Stimulated activated naive B cell treated with anti-CD40 and anti-IgM and Interleukin-4, amounts not matched to agents 10 μg/mL and 1 μg/mL and 100 μg/mL, for 72 hours (primary cell): ENCODE data around the gene AANAT.
A peak's percentile ranks its signal among the peaks of the same experiment; 100 is the strongest.

ENCODE experiments used
- ATAC-seq, 2 donors: fragments of 150-1000 bp; cut with Tn5 transposase; replicated peaks; 2 replicates each; pipeline ENCODE4 v1.10.0; 2021; ENCODE audit warnings: moderate library complexity in 1 of 2
- DNase-seq: peaks from one replicate; pipeline ENCODE4 v3.0.0; 2021
- H3K27ac Mint-ChIP-seq: one replicate; pipeline ENCODE4 v1.8.0; 2022; ENCODE audit warnings: mild to moderate bottlenecking, mixed read lengths
- H3K27me3 Mint-ChIP-seq, 2 donors: one replicate each; pipeline ENCODE4 v1.8.0; 2022; ENCODE audit warnings: mixed read lengths in 2 of 2
- H3K36me3 Mint-ChIP-seq, 2 donors: one replicate each; pipeline ENCODE4 v1.8.0; 2022; ENCODE audit warnings: mixed read lengths in 2 of 2, mild to moderate bottlenecking in 1 of 2
- H3K4me1 Mint-ChIP-seq, 2 donors: one replicate each; pipeline ENCODE4 v1.8.0; 2022; ENCODE audit warnings: mixed read lengths in 2 of 2, mild to moderate bottlenecking in 1 of 2
- H3K4me3 Mint-ChIP-seq, 2 donors: one replicate each; pipeline ENCODE4 v1.8.0; 2022; ENCODE audit warnings: mild to moderate bottlenecking in 2 of 2, mixed read lengths in 2 of 2, moderate library complexity in 1 of 2
- H3K9me3 Mint-ChIP-seq, 2 donors: one replicate each; pipeline ENCODE4 v1.8.0; 2022; ENCODE audit warnings: mixed read lengths in 2 of 2, mild to moderate bottlenecking in 1 of 2

Gene AANAT

DNA sequence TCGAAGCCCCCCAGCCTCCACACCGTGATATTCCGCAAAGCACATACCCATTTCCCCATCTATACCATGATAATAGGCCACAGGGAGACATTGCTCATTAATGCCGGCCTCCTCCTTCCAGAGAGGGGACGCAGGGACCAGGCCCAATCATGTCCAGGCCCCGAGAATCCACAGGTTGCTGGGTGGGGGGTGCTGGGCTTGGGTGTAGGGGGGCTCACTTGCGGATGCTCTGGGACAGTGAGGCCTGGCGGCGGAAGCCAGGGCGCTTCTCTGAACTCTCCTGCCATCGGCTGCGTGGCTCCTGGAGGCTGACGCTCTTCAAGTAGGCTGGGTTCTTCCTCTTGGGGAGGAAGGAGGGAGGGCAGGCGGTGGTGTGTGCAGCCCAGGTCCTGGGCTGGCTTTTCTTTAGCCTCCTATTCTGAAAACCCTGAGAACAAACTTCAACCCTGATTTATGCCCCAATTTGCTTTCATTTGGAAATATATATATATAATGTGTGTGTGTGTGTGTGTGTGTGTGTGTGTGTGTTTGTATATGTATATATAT lies 12.2 kb downstream of the AANAT start:
- Mint-ChIP-seq H3K4me3 (no peak overlapping the region), H3K9me3 (peaks cover 0 to 4% of the 10 kb centered on the region in 2 donors), H3K27me3 (no peaks in the 10 kb centered on the region), H3K36me3 (peaks cover 36 to 67% of the 10 kb centered on the region in 2 donors), H3K27ac (peak overlapping the region; percentile 89), H3K4me1 (peaks cover 41 to 65% of the 10 kb centered on the region in 2 donors)
- DNase-seq (no peak), ATAC-seq (no peak)

DNA sequence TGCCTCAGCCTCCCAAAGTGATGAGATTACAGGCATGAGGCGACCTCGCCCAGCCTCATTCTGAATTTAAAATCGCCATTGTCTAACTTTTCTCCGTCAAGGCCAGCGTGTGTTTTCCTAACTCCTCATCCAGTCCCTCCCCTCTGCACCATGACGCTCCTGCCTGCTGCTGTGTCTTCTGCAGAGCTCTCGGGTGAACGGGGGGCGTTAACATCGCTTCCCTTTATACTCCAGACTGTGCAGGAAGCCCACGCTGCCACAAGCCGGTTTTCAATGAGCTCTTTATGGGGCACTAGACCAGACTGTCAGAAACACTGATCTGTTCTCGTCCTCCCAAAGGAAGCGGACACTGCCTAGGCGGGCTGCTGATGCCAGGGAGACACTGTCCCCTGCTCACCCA lies 13.2 kb downstream of the AANAT start:
- peak overlapping the region; percentile 95 for H3K27ac Mint-ChIP-seq
- H3K27me3 Mint-ChIP-seq = no peaks in the 10 kb centered on the region
- peak overlapping the region; percentile 66 to 68 for H3K4me3 Mint-ChIP-seq
- peaks cover 34 to 64% of the 10 kb centered on the region in 2 donors for H3K36me3 Mint-ChIP-seq
- peaks cover 0 to 4% of the 10 kb centered on the region in 2 donors for H3K9me3 Mint-ChIP-seq
- ATAC-seq (peak; percentile 31 to 34), DNase-seq (no peak)
- peaks cover 46 to 67% of the 10 kb centered on the region in 2 donors for H3K4me1 Mint-ChIP-seq

DNA sequence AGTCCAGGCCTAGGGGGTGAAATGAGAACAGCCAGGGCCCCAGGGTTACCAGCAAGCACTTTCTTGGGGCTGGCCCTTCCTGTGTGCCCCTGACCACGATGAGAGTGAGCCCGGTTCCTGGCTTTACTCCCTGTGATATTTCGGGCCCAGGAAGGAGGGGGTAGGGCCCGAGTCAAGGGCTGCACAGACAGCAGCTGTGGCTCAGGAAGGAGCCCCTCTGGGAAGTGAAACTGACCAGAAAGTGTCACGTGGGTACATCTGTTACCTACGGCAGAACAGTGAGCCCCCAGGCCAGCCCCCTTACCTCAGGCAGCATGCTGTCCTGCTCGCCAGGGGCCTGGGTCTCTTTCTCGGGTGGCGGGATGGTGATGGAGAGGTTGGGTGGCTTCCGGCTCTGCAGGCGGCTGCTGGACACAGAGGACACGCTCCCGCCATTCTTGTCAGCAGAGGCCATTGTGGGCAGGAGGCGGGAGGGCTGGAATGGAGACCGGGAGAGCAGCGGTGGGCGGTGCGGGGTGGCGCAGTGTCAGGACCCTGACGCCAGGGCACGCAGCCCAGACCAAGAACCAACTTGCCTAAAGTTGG lies 13.8 kb downstream of the AANAT start:
- DNase-seq = peak; percentile 66
- Mint-ChIP-seq H3K27me3 (no peaks in the 10 kb centered on the region), H3K9me3 (peaks cover 0 to 4% of the 10 kb centered on the region in 2 donors), H3K4me1 (peaks cover 50 to 71% of the 10 kb centered on the region in 2 donors), H3K36me3 (peaks cover 34 to 63% of the 10 kb centered on the region in 2 donors), H3K4me3 (peak overlapping the region; percentile 66 to 68), H3K27ac (peak overlapping the region; percentile 95)
- peak; percentile 67 to 72 for ATAC-seq

GRCh38 chr17:76484228-76484725 lies 16.9 kb downstream of the AANAT start:
- Mint-ChIP-seq H3K4me3 (peak overlapping the region; percentile 49 to 50), H3K4me1 (peaks cover 48 to 80% of the 10 kb centered on the region in 2 donors), H3K27ac (peak overlapping the region; percentile 95), H3K36me3 (peaks cover 22 to 46% of the 10 kb centered on the region in 2 donors), H3K9me3 (peaks cover 0 to 4% of the 10 kb centered on the region in 2 donors), H3K27me3 (no peaks in the 10 kb centered on the region)
- no peak for ATAC-seq
- no peak for DNase-seq

- no peak for ATAC-seq
- Mint-ChIP-seq H3K27me3 (no peaks in the 10 kb centered on the region), H3K4me1 (peaks cover 46 to 83% of the 10 kb centered on the region in 2 donors), H3K36me3 (peaks cover 18 to 39% of the 10 kb centered on the region in 2 donors), H3K27ac (peak overlapping the region; percentile 92), H3K4me3 (no peak overlapping the region), H3K9me3 (peaks cover 0 to 4% of the 10 kb centered on the region in 2 donors)
- DNase-seq = no peak
These were observed 18.2 kb downstream of the AANAT start for GRCh38 chr17:76485569-76485968.

DNA sequence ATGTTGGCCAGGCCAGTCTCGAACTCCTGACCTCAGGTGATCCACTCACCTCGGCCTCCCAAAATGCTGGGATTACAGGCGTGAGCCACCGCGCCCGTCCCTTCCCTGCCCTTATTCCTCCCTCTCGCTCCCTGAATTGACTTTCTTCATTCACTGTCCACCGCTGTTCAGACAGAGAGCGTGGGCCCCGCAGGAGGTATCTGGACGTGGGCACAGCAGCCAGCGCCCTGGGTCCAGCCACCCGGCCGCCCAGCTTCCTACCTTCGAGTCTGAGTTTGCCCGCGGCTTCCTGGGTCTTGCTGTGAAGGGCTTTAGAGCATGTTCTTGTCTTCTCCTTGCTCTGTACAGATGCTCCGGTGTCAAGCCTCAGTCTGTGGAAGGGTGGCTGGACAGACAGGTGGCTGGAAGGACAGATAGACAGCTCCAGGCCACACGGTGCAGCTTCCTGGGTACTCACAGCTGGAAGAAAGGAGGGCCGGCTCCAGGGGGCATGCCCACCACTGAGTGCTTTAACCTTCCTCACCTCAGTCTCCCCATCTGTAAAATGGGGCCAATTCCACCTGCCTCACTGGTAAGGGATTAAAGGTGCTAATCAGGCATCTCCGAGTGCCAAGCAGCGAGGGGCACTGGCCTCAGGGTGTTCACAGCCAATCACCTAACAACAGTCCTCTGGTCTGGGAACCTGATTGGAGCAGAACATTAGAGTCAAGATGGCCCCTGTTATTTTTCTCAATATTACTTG lies 20.2 kb downstream of the AANAT start:
- no peaks in the 10 kb centered on the region for H3K27me3 Mint-ChIP-seq
- no peak for ATAC-seq
- H3K4me1 Mint-ChIP-seq = peaks cover 50 to 83% of the 10 kb centered on the region in 2 donors
- H3K9me3 Mint-ChIP-seq = peaks cover 0 to 4% of the 10 kb centered on the region in 2 donors
- DNase-seq = no peak
- H3K36me3 Mint-ChIP-seq = peaks cover 16 to 30% of the 10 kb centered on the region in 2 donors
- peak overlapping the region in 1 of 2 donors; percentile 36 for H3K4me3 Mint-ChIP-seq
- peak overlapping the region; percentile 89 for H3K27ac Mint-ChIP-seq

DNA sequence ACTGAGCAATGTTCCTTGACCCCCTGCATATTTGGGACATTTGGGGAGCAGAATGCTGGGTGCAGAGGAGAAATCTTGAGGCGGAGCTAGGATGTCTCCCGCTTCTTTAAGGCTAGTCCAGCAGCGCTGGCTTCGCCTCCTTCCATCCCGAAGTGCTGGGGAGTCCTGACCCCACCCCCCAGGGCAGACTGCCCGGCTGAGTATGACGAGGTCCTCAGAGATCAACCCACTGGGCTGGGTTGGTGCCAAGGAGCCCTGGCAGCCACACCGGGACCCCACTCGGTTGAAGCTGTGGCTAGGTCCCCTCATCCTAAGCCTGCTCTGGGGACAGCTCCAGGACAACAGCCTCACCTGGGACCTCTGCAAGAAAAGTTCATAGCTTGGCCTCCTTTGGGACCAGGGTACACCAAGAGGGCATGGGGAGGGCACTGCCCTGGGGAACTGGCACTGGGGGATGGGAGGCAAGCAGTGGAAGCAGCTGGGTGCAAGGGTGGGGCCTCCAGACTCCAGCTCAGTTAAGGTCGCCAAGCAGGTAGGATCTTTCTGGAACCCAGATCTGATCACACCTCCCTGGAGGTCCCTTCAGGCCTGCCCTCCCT lies 22.8 kb downstream of the AANAT start:
- ATAC-seq = no peak
- peaks cover 52 to 84% of the 10 kb centered on the region in 2 donors for H3K4me1 Mint-ChIP-seq
- peaks cover 9 to 16% of the 10 kb centered on the region in 2 donors for H3K36me3 Mint-ChIP-seq
- DNase-seq = no peak
- H3K27ac Mint-ChIP-seq = peak overlapping the region; percentile 92
- H3K9me3 Mint-ChIP-seq = no peaks in the 10 kb centered on the region
- H3K27me3 Mint-ChIP-seq = no peaks in the 10 kb centered on the region
- H3K4me3 Mint-ChIP-seq = peak overlapping the region in 1 of 2 donors; percentile 45

DNA sequence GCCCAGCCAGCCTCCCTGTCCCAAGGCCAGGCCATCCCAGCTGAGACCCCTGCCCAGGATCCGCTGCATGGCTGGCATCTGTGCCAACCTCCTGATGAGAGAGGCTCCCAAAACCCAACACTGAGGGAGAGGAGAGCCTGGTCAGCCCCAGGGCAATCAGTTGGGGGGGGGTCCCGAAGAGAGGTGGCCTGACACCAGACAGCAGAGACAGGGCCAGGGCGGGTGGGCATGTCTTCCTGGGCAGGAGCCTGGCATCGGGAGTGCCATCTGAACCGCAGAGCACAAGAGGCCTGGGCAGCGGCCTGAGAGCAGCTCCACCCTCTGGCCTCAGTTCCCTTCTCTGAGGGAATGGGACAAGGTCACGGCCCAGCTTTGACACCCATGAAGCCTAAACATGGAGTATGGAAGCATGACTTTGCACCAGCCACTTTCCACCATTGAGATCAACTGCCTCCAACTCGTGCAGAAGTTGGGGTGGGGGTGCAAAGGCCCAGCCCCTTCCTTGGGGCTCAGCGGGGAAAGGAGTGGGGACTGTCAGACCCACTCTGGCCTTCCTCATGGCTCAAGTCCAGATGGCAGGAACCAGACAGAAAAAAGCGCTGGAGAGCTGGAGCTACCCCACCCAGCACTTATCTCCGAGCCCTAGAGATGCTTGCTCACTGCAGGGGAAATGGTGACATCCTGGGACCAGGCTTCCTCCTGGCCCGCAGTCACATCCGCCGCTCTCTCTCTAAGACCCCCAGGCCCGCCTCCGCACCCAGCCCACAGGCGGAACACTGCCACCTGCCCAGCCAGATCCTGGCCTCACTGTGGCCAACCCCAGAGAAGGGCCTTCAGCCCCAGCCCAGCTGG lies 24.1 kb downstream of the AANAT start:
- H3K9me3 Mint-ChIP-seq = no peaks in the 10 kb centered on the region
- peak overlapping the region; percentile 83 to 84 for H3K4me3 Mint-ChIP-seq
- H3K27me3 Mint-ChIP-seq = no peaks in the 10 kb centered on the region
- H3K27ac Mint-ChIP-seq = peak overlapping the region; percentile 97
- DNase-seq = no peak
- H3K36me3 Mint-ChIP-seq = peaks cover 9 to 15% of the 10 kb centered on the region in 2 donors
- peak; percentile 3 to 6 for ATAC-seq
- peaks cover 57 to 86% of the 10 kb centered on the region in 2 donors for H3K4me1 Mint-ChIP-seq

- DNase-seq (peak; percentile 80), ATAC-seq (peak; percentile 75 to 76)
- Mint-ChIP-seq H3K36me3 (peaks cover 12 to 20% of the 10 kb centered on the region in 2 donors), H3K4me1 (peaks cover 66 to 93% of the 10 kb centered on the region in 2 donors), H3K4me3 (peak overlapping the region; percentile 83 to 84), H3K27ac (peak overlapping the region; percentile 97), H3K27me3 (no peaks in the 10 kb centered on the region), H3K9me3 (no peaks in the 10 kb centered on the region)
These were observed 25.0 kb downstream of the AANAT start for GRCh38 chr17:76492123-76492988.

GRCh38 chr17:76492989-76493501 lies 25.6 kb downstream of the AANAT start:
- peak; percentile 65 to 66 for ATAC-seq
- DNase-seq = peak; percentile 77
- Mint-ChIP-seq H3K36me3 (peaks cover 13 to 16% of the 10 kb centered on the region in 2 donors), H3K9me3 (no peaks in the 10 kb centered on the region), H3K27me3 (no peaks in the 10 kb centered on the region), H3K4me3 (peak overlapping the region; percentile 83 to 84), H3K27ac (peak overlapping the region; percentile 97), H3K4me1 (peaks cover 71 to 93% of the 10 kb centered on the region in 2 donors)

DNA sequence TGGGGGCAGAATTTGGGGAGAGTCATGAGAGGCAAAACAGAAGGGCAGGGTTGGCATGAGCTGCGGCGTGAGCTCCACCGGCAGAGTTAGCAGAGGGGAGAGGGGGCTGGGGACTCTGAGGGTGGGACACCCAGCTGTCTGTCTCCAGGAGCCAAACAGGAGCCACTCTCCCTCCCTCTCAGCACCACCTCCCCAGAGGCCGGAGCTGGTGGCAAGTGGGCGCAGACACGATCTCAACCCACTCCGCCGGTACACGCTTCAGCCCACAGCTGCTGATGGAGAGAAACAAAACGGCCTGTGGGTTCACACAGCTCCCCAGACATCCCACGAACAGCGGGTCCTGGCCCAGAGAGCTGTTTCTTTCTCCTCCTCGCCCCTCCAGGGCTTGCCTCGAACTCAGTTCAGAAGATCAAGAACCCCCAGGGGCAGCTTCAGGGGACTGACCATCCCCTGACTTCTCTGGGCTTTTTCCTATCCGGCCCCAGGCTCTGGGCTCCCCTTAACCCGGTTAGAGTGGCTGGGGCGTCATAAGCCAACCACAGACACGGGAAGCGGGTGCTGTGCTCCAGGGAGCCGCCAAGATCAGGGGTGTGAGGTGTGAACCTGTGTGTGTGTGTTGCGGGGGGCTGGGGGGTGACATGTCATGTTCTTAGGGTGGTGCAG lies 26.2 kb downstream of the AANAT start:
- ATAC-seq (peak; percentile 2), DNase-seq (no peak)

More for the DNA sequence above, 26.2 kb downstream of the AANAT start:
- Mint-ChIP-seq H3K9me3 (no peaks in the 10 kb centered on the region), H3K4me3 (peak overlapping the region; percentile 83 to 84), H3K4me1 (peaks cover 77 to 98% of the 10 kb centered on the region in 2 donors), H3K27me3 (no peaks in the 10 kb centered on the region), H3K27ac (peak overlapping the region; percentile 97), H3K36me3 (peaks cover 14 to 18% of the 10 kb centered on the region in 2 donors)
